ENCODE data around the gene KCNJ9. TPM values are rescaled to one million over a fixed set of nuclear protein-coding genes. Genes with fewer than 3 reads are reported as not detected.

Gene KCNJ9
- total and polyA plus RNA-seq, 7 experiments from 2014 or later = 0.06 to 0.08 TPM; not detected in 5

GRCh38 chr1:160097911-160098851 is 16.8 kb downstream of the KCNJ9 start, which contains the start of gene IGSF8:
IGSF8 (minus strand) TSS chr1:160098619; CDS start chr1:160098472, 147 bp downstream.
- intact Hi-C loops (cut with micrococcal nuclease) = loop anchor here (1.0 to 5.0 kb wide), 12 partner anchors 13 to 1292 kb away; partner anchors contain the start of genes COPA (in 2 of the 2), DCAF8 (in 2 of the 2), NCSTN (in 2 of the 2) and PEA15 (in 2 of the 2)
- POLR2A ChIA-PET = interaction anchor here (0.6 to 3.0 kb wide), 16 partner anchors 8 to 1292 kb away, joined by 3 to 22 read pairs (median 4); partner anchors contain the start of genes DCAF8, KCNJ10, PEX19 and PIGM
- peak within 1 kb of the TSS; percentile 96 for H3K27ac ChIP-seq (ENCODE audit: low read depth, low read length)
- H3K36me3 ChIP-seq (ENCODE audit: control insufficient read depth in 2 of 3, insufficient read depth in 3 of 3, low read length in 3 of 3) = peaks cover 0 to 30% (median 0%) of the 10 kb centered on the region in 3 experiments
- Mint-ChIP-seq H3K27ac (peak within 1 kb of the TSS; percentile 88 to 99 (median 97)), H3K27me3 (no peaks in the 10 kb centered on the region), H3K9me3 (no peaks in the 10 kb centered on the region), H3K4me3 (peak within 1 kb of the TSS; percentile 86 to 96 (median 94)), H3K4me1 (peaks cover 40 to 87% (median 63%) of the 10 kb centered on the region in 7 donors), H3K36me3 (peaks cover 0 to 3% (median 0%) of the 10 kb centered on the region in 5 donors)
- no peaks in the 10 kb centered on the region for H3K9me3 ChIP-seq (ENCODE audit: control insufficient read depth in 2 of 3, low read length in 3 of 3)
- H3K27me3 ChIP-seq (ENCODE audit: control insufficient read depth in 2 of 2, insufficient read depth in 2 of 2, low read length in 2 of 2) = no peaks in the 10 kb centered on the region
- peak; percentile 82 for ATAC-seq
- H3K4me1 ChIP-seq (ENCODE audit: control insufficient read depth in 2 of 2, insufficient read depth in 2 of 2, low read length in 2 of 2) = peaks cover 28 to 56% of the 10 kb centered on the region in 2 donors
- H3K4me3 ChIP-seq (ENCODE audit: low read length) = peak within 1 kb of the TSS; percentile 87
- DNase-seq = peak; percentile 84 to 92 (median 92)
- CTCF ChIA-PET = interaction anchor here (0.8 to 6.3 kb wide), 6 partner anchors 11 to 193 kb away, joined by 4 to 73 read pairs (median 6); no protein-coding TSS in a partner anchor

GRCh38 chr1:160098852-160099561 is 17.7 kb downstream of the KCNJ9 start:
- Histone ChIP-seq H3K27ac (ENCODE audit: low read depth, low read length) (peak overlapping the region; percentile 96), H3K36me3 (ENCODE audit: control insufficient read depth in 2 of 3, insufficient read depth in 3 of 3, low read length in 3 of 3) (peaks cover 0 to 21% (median 0%) of the 10 kb centered on the region in 3 experiments), H3K27me3 (ENCODE audit: control insufficient read depth in 2 of 2, insufficient read depth in 2 of 2, low read length in 2 of 2) (no peaks in the 10 kb centered on the region), H3K9me3 (ENCODE audit: control insufficient read depth in 2 of 3, low read length in 3 of 3) (no peaks in the 10 kb centered on the region), H3K4me3 (ENCODE audit: low read length) (peak overlapping the region; percentile 85), H3K4me1 (ENCODE audit: control insufficient read depth in 2 of 2, insufficient read depth in 2 of 2, low read length in 2 of 2) (peaks cover 28 to 49% of the 10 kb centered on the region in 2 donors)
- H3K27me3 Mint-ChIP-seq = no peaks in the 10 kb centered on the region
- peak overlapping the region; percentile 88 to 99 (median 97) for H3K27ac Mint-ChIP-seq
- H3K9me3 Mint-ChIP-seq = no peaks in the 10 kb centered on the region
- peaks cover 0 to 3% (median 0%) of the 10 kb centered on the region in 5 donors for H3K36me3 Mint-ChIP-seq
- DNase-seq (peak; percentile 94 to 98 (median 96)), ATAC-seq (peak; percentile 90)
- H3K4me1 Mint-ChIP-seq = peaks cover 36 to 84% (median 64%) of the 10 kb centered on the region in 7 donors
- ChIA-PET POLR2A (interaction anchor here (0.6 to 3.0 kb wide), 16 partner anchors 9 to 1292 kb away, joined by 3 to 22 read pairs (median 4); partner anchors contain the start of genes DCAF8, KCNJ10, PEX19 and PIGM), CTCF (interaction anchor here (0.8 to 6.3 kb wide), 5 partner anchors 12 to 192 kb away, joined by 4 to 73 read pairs (median 5); no protein-coding TSS in a partner anchor)
- intact Hi-C loops (cut with micrococcal nuclease) = loop anchor here (1.0 to 5.0 kb wide), 14 partner anchors 14 to 1291 kb away; partner anchors contain the start of genes COPA (in 2 of the 2), DCAF8 (in 2 of the 2), DUSP23 (in 2 of the 2) and NCSTN (in 2 of the 2)
- H3K4me3 Mint-ChIP-seq = peak overlapping the region; percentile 74 to 95 (median 86)

GRCh38 chr1:160099716-160100375 is 18.5 kb downstream of the KCNJ9 start:
- H3K27ac ChIP-seq (ENCODE audit: low read depth, low read length) = peak overlapping the region; percentile 96
- peak overlapping the region; percentile 85 for H3K4me3 ChIP-seq (ENCODE audit: low read length)
- Mint-ChIP-seq H3K27ac (peak overlapping the region; percentile 88 to 99 (median 97)), H3K36me3 (no peaks in the 10 kb centered on the region), H3K4me3 (peak overlapping the region; percentile 74 to 95 (median 86)), H3K27me3 (no peaks in the 10 kb centered on the region), H3K4me1 (peaks cover 29 to 75% (median 58%) of the 10 kb centered on the region in 7 donors), H3K9me3 (no peaks in the 10 kb centered on the region)
- peaks cover 0 to 13% (median 0%) of the 10 kb centered on the region in 3 experiments for H3K36me3 ChIP-seq (ENCODE audit: control insufficient read depth in 2 of 3, insufficient read depth in 3 of 3, low read length in 3 of 3)
- peaks cover 28 to 49% of the 10 kb centered on the region in 2 donors for H3K4me1 ChIP-seq (ENCODE audit: control insufficient read depth in 2 of 2, insufficient read depth in 2 of 2, low read length in 2 of 2)
- intact Hi-C loops (cut with micrococcal nuclease) = loop anchor here (1.0 to 10.0 kb wide), 9 partner anchors 69 to 507 kb away; partner anchors contain the start of genes COPA (in 2 of the 2), DUSP23 (in 2 of the 2), NCSTN (in 2 of the 2) and PEA15 (in 2 of the 2)
- CTCF ChIA-PET = interaction anchor here (1.2 to 6.3 kb wide), 6 partner anchors 13 to 192 kb away, joined by 4 to 73 read pairs (median 8); no protein-coding TSS in a partner anchor
- POLR2A ChIA-PET = interaction anchor here (1.0 to 3.9 kb wide), 11 partner anchors 9 to 192 kb away, joined by 3 to 22 read pairs (median 8); partner anchors contain the start of genes DCAF8 and PEX19
- no peaks in the 10 kb centered on the region for H3K27me3 ChIP-seq (ENCODE audit: control insufficient read depth in 2 of 2, insufficient read depth in 2 of 2, low read length in 2 of 2)
- no peak for ATAC-seq
- no peak for DNase-seq
- no peaks in the 10 kb centered on the region for H3K9me3 ChIP-seq (ENCODE audit: control insufficient read depth in 2 of 3, low read length in 3 of 3)

GRCh38 chr1:160101037-160101716 is 19.8 kb downstream of the KCNJ9 start:
- H3K27ac ChIP-seq (ENCODE audit: low read depth, low read length) = peak overlapping the region; percentile 96
- no peaks in the 10 kb centered on the region for H3K9me3 ChIP-seq (ENCODE audit: control insufficient read depth in 2 of 3, low read length in 3 of 3)
- DNase-seq (peak; percentile 57 to 85 (median 77)), ATAC-seq (peak; percentile 37)
- no peaks in the 10 kb centered on the region for H3K27me3 ChIP-seq (ENCODE audit: control insufficient read depth in 2 of 2, insufficient read depth in 2 of 2, low read length in 2 of 2)
- H3K4me1 Mint-ChIP-seq = peaks cover 29 to 62% (median 51%) of the 10 kb centered on the region in 7 donors
- no peaks in the 10 kb centered on the region for H3K27me3 Mint-ChIP-seq
- ChIA-PET CTCF (interaction anchor here (0.5 to 3.3 kb wide), 16 partner anchors 9 to 886 kb away, joined by 3 to 42 read pairs (median 4); partner anchors contain the start of gene PEX19), POLR2A (interaction anchor here (0.6 to 3.9 kb wide), 8 partner anchors 16 to 190 kb away, joined by 3 to 15 read pairs (median 4); partner anchors contain the start of gene DCAF8)
- no peaks in the 10 kb centered on the region for H3K36me3 Mint-ChIP-seq
- H3K9me3 Mint-ChIP-seq = no peaks in the 10 kb centered on the region
- peaks cover 0 to 4% (median 0%) of the 10 kb centered on the region in 3 experiments for H3K36me3 ChIP-seq (ENCODE audit: control insufficient read depth in 2 of 3, insufficient read depth in 3 of 3, low read length in 3 of 3)
- no peak overlapping the region for H3K4me3 ChIP-seq (ENCODE audit: low read length)
- H3K4me1 ChIP-seq (ENCODE audit: control insufficient read depth in 2 of 2, insufficient read depth in 2 of 2, low read length in 2 of 2) = peaks cover 25 to 44% of the 10 kb centered on the region in 2 donors
- H3K27ac Mint-ChIP-seq = peak overlapping the region; percentile 56 to 99 (median 97)
- peak overlapping the region; percentile 10 to 87 (median 71) for H3K4me3 Mint-ChIP-seq
- intact Hi-C loops (cut with micrococcal nuclease) = loop anchor here (1.0 to 10.0 kb wide), 5 partner anchors 92 to 504 kb away; no protein-coding TSS in a partner anchor

Measured in naive thymus-derived CD4-positive, alpha-beta T cell (primary cell).